NOMO-1 treated with DMSO at 0.1 percent for 48 hours (cell line): Measurements from ENCODE around the gene NRXN3.

Experiments
- DNase-seq: peaks from one replicate; lab custom pipeline; 2025; ENCODE audit not compliant: unreplicated experiment; lab: John Stamatoyannopoulos, UW

The NRXN3 gene

GRCh38 chr14:78173346-78174035 is 3.3 kb downstream of the NRXN3 start:
- no peak for DNase-seq

GRCh38 chr14:78175412-78175811 is 5.2 kb downstream of the NRXN3 start:
- no peak for DNase-seq

GRCh38 chr14:78178071-78178470 is 7.9 kb downstream of the NRXN3 start:
- DNase-seq: no peak

GRCh38 chr14:78178971-78179370 is 8.8 kb downstream of the NRXN3 start:
- DNase-seq: no peak

- DNase-seq: no peak
These were observed 11.1 kb downstream of the NRXN3 start for GRCh38 chr14:78181270-78181669.

GRCh38 chr14:78182722-78183121 is 12.5 kb downstream of the NRXN3 start:
- no peak for DNase-seq

GRCh38 chr14:78184157-78184556 is 14.0 kb downstream of the NRXN3 start:
- no peak for DNase-seq

GRCh38 chr14:78186277-78186676 is 16.1 kb downstream of the NRXN3 start:
- no peak for DNase-seq

- DNase-seq: no peak
These were observed 18.7 kb downstream of the NRXN3 start for GRCh38 chr14:78188882-78189281.

GRCh38 chr14:78195431-78195830 is 25.3 kb downstream of the NRXN3 start:
- no peak for DNase-seq

GRCh38 chr14:78196323-78196722 is 26.1 kb downstream of the NRXN3 start:
- no peak for DNase-seq

- DNase-seq: no peak
These were observed 26.9 kb downstream of the NRXN3 start for GRCh38 chr14:78197051-78197450.

- peak; percentile 73 for DNase-seq
These were observed 32.0 kb downstream of the NRXN3 start for GRCh38 chr14:78202163-78202562.

- DNase-seq: no peak
These were observed 32.8 kb downstream of the NRXN3 start for GRCh38 chr14:78202976-78203375.

GRCh38 chr14:78207414-78207813 is 37.2 kb downstream of the NRXN3 start:
- no peak for DNase-seq

- no peak for DNase-seq
These were observed 50.1 kb downstream of the NRXN3 start for GRCh38 chr14:78220273-78220672.

- no peak for DNase-seq
These were observed 52.6 kb downstream of the NRXN3 start for GRCh38 chr14:78222746-78223145.

- no peak for DNase-seq
These were observed 57.3 kb downstream of the NRXN3 start for GRCh38 chr14:78227248-78228077.

GRCh38 chr14:78228702-78229327 is 58.6 kb downstream of the NRXN3 start:
- no peak for DNase-seq

GRCh38 chr14:78232231-78233000 is 62.2 kb downstream of the NRXN3 start:
- no peak for DNase-seq

GRCh38 chr14:78238141-78238540 is 68.0 kb downstream of the NRXN3 start:
- DNase-seq: no peak
